Measurements from ENCODE around the gene S1PR4.

The S1PR4 gene

DNA sequence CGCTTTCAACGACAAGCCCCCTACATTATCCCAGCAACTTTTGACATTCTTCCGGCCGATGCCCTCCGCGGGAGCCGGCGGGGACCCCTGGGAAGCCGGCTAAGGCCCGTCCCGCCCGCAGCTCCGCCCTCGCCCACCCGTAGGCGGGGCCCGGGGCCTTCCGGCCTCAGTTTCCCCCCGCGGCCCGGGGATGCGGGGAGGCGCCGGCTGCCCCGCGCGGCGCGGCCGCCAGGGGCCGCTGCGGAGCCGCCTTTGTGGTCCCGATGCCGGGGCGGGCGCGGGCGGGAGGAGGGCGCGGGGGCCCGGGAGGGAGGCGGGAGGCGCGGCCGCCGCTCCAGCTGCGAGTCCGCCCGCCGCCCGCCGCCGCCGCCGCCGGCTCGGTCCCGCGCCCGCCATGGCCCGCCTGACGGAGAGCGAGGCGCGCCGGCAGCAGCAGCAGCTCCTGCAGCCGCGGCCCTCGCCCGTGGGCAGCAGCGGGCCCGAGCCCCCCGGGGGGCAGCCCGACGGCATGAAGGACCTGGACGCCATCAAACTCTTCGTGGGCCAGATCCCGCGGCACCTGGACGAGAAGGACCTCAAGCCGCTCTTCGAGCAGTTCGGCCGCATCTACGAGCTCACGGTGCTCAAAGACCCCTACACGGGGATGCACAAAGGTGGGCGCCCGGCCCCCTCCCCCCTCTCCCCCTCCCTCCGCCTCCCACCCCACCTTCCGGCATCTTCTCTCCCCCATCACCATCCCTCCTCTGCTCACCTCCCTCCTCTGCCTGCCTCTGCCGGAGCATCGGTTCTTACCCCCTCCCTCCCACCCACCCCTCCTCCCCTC lies 46.0 kb downstream of the S1PR4 start, which contains the start of gene CELF5:
CELF5 (plus strand) TSS at position 316 of the 823 bp plus-strand sequence; CDS start at position 395, 79 bp downstream.
- DNase-seq (ENCODE audit: low spot score): peak; percentile 37

DNA sequence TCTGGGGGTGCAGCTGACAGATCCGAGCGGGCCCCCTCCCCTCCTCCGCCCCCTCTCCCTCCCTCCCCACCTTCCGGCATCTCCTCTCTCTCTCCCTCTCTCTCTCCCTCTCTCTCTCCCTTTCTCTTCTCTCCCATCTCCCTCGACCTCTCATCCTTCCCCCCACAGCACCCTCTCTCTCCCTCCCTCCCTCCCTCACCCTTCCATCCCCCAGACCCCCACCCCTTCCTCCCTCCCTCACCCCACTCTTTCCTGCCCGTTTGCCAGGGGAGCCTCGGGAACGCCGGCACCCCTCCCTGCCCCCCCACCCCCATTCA lies 46.6 kb downstream of the S1PR4 start:
- DNase-seq (ENCODE audit: low spot score): no peak

DNA sequence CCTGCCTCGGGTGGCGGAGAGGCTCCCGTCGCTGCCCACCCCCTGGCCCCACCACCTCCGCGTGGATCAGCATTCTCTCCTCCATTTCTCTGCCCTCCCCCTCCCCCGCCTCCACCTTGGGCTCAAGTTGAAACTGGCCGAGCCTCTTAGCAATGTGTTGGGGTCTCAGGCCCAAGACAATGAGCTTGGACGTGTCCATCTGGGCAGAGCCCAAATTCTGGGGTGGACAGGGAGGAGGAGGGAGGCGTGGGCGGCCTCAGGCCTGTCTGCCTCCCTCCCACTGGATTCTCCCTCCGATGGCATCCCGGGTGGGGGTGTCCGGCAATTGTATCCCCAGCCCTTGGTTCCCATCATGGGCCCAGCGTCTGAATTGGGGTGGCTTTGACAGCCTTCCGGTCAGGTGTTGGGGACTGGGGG lies 47.1 kb downstream of the S1PR4 start:
- DNase-seq (ENCODE audit: low spot score): no peak

DNA sequence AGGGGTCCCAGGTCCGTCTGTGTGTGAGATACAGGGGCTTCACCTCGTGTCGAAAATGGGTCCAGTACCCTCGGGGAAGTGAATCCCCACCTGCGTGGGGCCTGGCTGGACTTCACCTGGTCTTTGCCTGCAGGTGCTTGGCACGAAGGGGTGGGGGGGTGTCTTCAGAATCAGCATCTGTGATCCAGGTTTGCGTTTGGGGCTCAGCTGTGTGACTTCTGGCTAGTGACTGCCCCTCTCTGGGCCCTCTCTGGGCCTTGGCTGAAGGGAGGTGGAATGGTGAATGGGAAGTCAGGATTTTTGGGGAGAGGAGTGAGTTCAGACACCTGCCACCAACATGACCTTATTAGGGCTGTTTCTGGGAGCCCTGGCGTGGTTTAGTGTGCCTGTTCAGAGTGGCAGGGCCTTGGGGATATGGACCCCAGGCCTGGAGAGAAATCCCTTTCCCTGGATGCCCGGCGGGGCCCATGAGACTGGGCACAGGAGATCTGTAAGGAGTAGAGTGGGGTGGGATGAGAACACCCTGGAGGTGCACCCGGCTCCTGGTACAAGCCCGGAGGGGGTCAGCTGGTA lies 48.6 kb downstream of the S1PR4 start:
- DNase-seq (ENCODE audit: low spot score): no peak

- no peak for DNase-seq (ENCODE audit: low spot score)
These were observed 50.8 kb downstream of the S1PR4 start for GRCh38 chr19:3229346-3229743.
